Heart left ventricle (tissue), 16 donors: ENCODE measurements around the gene C1orf232. TPM values are rescaled to one million over a fixed set of nuclear protein-coding genes. Genes with fewer than 3 reads are reported as not detected.
A peak's percentile ranks its signal among the peaks of the same experiment; 100 is the strongest.

Experiments used
- ATAC-seq, 4 donors: fragments of 200-7000 bp; cut with Tn5 transposase; one replicate each; pipeline ENCODE4 v1.9.1; 2020 to 2022; ENCODE audit warnings: moderate library complexity in 4 of 4, mild to moderate bottlenecking in 3 of 4, moderate number of reproducible peaks in 1 of 4
- DNase-seq, 5 donors: peaks; one replicate each; pipeline ENCODE4 v3.0.0-alpha.2; 2020
- H3K27ac ChIP-seq, 12 donors: fragments of 200-600 bp; sonication (generic) in 4 of 12; one replicate each; pipeline versions ENCODE4 v1.5.0 to v1.8.0; 2016 to 2022; ENCODE audit warnings: mild to moderate bottlenecking in 2 of 12
- H3K27me3 ChIP-seq, 9 donors: fragments of 200-600 bp; sonication (generic) in 2 of 9; one replicate each; pipeline versions ENCODE4 v1.5.1 to v1.8.0; 2016 to 2022; ENCODE audit warnings: mild to moderate bottlenecking in 3 of 9
- H3K36me3 ChIP-seq, 9 donors: fragments of 200-600 bp; sonication (generic) in 2 of 9; one replicate each; pipeline versions ENCODE4 v1.5.0 to v1.8.0; 2018 to 2022; ENCODE audit warnings: mild to moderate bottlenecking in 2 of 9
- H3K4me1 ChIP-seq, 12 donors: fragments of 200-600 bp; sonication (generic) in 4 of 12; one replicate each; pipeline versions ENCODE4 v1.5.0 to v1.8.0; 2016 to 2022; ENCODE audit warnings: mild to moderate bottlenecking in 3 of 12
- H3K4me3 ChIP-seq, 12 donors: fragments of 200-600 bp; sonication (generic) in 4 of 12; one replicate each; pipeline versions ENCODE4 v1.5.0 to v1.8.0; 2017 to 2022; ENCODE audit warnings: mild to moderate bottlenecking in 9 of 12, moderate library complexity in 4 of 12
- H3K9me3 ChIP-seq, 12 donors: fragments of 200-600 bp; sonication (generic) in 4 of 12; one replicate each; pipeline versions ENCODE4 v1.5.0 to v1.8.0; 2016 to 2022; ENCODE audit warnings: mild to moderate bottlenecking in 1 of 12
- POLR2A ChIP-seq, 2 donors: fragments of 450-650 bp; IDR thresholded peaks; one replicate each; pipeline ENCODE4 v1.6.1; 2017; ENCODE audit warnings: antibody characterized with exemption in 2 of 2, mild to moderate bottlenecking in 2 of 2, moderate library complexity in 2 of 2
- WGBS, 4 donors: extraction: QIAGEN DNeasy Blood & Tissue Kit in 2 of 4; methylation state at CpG; one replicate each; pipeline versions ENCODE4 v1.1.5 to v1.1.7; 2013 to 2018; 5-methylcytosine and 5-hydroxymethylcytosine counted together
- intact Hi-C, 10 donors: fragments of 100-400 bp; cut with DNase I; formaldehyde crosslinking; loops; one replicate each; pipeline versions ENCODE4 v1.11.1 to v1.14.2; 2022
- polyA plus RNA-seq, 2 donors: library from polyadenylated mRNA; stranded (reverse); fragments of 200-250 nt; gene quantifications; one replicate each; pipeline ENCODE4 v1.2.3, GENCODE V29; 2013
- total RNA-seq, 9 donors: library from RNA; depleted of rRNA in 2 of 9; stranded (reverse); fragments of >200 nt in 2 of 9; fragmentation: NEBNext Ultra II Directional in 3 of 9; extraction: Animal tissue kit (Norgen Biotek cat#: 25700) in 3 of 9; gene quantifications; one replicate each; pipeline versions ENCODE4 v1.1.0 to v1.2.4, GENCODE V29; 2016 to 2023
- TF ChIP-seq, protein P1 (sequence below), 12 donors: fragments of 200-600 bp; sonication (generic) in 4 of 12; IDR thresholded peaks; one replicate each; pipeline versions ENCODE4 v1.5.0 to v1.8.0; 2018 to 2022; ENCODE audit warnings: antibody characterized with exemption in 12 of 12, mild to moderate bottlenecking in 5 of 12
- donor health status: ischemic (EF 13 %, LVEDD 7.1; RV severe dilation, severe dysfunction).
- donor health status: healthy with polysubstance abuse.
- donor health status: DM: no; HTN: yes; CAD: no.
- donor health status: DM: no; HTN: no; CAD: no.
- donor health status: ischemic (EF 25% LVEDD 6.9; RV normal size, moderate dysfunction).
- donor health status: ischemic (EF 25% LVEDD 5.7; RV mildly dilated, moderate dysfunction).
- donor health status: healthy.
- donor health status: DM: yes; HTN: yes; CAD: no.
- donor health status: ischemic (EF 35%, LVEDD 5.7; RV mildly dilated, moderate dysfunction).
- donor health status: nonischemic (EF 11% LVEDD 7.7; RV severe dilation, severe dysfunction).
- donor health status: DM: yes; HTN: yes; CAD: no.
- donor health status: PGD.
- donor health status: ischemic (EF 29% LVEDD 5.4; RV normal size, mild dysfunction).
- donor health status: nonischemic (EF 23%, LVEDD 6.1; RV moderate dilation, normal function).

Gene C1orf232
- total and polyA plus RNA-seq, 11 donors: not detected

DNA sequence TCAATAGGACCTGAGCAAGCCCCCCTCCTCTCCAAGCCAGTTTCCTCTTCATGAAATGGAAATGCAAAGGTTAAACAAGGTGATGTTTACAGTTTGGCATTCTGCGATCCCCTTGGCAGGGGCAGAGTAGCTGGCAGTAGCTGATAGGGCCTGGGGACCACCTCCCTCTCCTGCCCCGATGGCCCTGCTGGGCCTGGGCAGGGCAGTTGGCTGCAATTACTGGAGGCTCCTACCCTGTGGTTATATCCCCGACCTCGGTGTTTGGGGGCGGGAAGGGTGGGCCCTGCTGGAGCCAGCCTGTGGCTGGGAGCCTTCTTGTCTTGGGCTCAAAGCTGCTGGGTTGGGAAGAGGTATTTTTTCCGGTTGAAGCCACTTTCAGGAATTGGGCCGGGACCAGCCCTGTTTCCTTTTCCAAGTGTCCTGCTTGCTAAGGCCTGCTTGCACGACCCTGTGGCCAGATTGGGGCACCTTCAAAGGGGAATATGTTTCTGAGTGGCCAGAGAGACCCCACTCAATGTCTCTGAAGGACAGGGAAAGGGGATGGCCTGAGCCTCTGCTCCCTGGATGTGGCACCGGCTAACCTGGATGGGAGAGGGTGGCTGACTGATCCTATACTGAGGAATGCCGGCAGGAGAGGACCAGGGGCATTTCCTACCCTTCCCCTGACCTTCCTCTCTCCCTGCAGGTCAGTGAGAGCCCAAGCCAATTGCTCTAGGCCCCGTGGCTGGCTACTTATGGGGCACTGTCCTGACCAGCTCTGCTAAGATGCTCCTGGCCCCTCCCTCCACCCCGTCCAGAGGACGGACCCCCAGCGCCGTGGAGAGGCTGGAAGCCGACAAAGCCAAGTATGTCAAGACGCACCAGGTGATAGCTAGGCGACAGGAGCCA lies 8.0 kb downstream of the C1orf232 start:
- Histone ChIP-seq H3K9me3 (no peaks in the 10 kb centered on the region), H3K27ac (peak overlapping the region; percentile 74 to 99 (median 90)), H3K27me3 (peaks cover 0 to 43% (median 0%) of the 10 kb centered on the region in 9 donors), H3K4me3 (peak overlapping the region; percentile 34 to 73 (median 60)), H3K4me1 (peaks cover 6 to 85% (median 46%) of the 10 kb centered on the region in 12 donors), H3K36me3 (no peaks in the 10 kb centered on the region)
- intact Hi-C loops: loop anchor here in 9 of 10 donors (5.0 to 10.0 kb wide), 6 partner anchors 48 to 256 kb away; partner anchors contain the start of genes CEP85 (in 1 of the 9), PDIK1L (in 1 of the 9) and STMN1 (in 1 of the 9)
- TF ChIP-seq POLR2A (IDR thresholded peaks at IDR 0.05): no peak
- TF ChIP-seq, protein P1, sequence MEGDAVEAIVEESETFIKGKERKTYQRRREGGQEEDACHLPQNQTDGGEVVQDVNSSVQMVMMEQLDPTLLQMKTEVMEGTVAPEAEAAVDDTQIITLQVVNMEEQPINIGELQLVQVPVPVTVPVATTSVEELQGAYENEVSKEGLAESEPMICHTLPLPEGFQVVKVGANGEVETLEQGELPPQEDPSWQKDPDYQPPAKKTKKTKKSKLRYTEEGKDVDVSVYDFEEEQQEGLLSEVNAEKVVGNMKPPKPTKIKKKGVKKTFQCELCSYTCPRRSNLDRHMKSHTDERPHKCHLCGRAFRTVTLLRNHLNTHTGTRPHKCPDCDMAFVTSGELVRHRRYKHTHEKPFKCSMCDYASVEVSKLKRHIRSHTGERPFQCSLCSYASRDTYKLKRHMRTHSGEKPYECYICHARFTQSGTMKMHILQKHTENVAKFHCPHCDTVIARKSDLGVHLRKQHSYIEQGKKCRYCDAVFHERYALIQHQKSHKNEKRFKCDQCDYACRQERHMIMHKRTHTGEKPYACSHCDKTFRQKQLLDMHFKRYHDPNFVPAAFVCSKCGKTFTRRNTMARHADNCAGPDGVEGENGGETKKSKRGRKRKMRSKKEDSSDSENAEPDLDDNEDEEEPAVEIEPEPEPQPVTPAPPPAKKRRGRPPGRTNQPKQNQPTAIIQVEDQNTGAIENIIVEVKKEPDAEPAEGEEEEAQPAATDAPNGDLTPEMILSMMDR (IDR thresholded peaks at IDR 0.05): no peak
- DNase-seq (peak in 1 of 5 donors; percentile 51), ATAC-seq (peak; percentile 4 to 23 (median 8))
- WGBS, 4 donors: 18 to 25% (median 20%) methylated on average over 11 to 18 of the region's 18 CpGs

DNA sequence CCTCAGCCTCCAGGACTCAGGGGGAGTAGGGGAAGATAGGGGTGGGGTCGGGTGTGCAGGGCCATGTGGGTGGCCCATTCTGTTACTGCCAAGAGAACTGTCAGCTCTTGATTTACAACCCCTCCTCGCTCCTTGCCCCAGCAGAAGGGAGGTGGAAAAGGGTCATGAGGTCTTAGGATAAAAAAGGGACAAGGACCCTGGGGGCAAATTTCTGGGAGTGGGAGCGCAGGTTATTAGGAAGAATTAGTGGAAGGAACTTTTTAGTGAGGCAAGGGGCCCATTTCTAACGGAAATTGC lies 9.1 kb downstream of the C1orf232 start:
- intact Hi-C loops: loop anchor here (5.0 to 10.0 kb wide), 7 partner anchors 47 to 255 kb away; partner anchors contain the start of genes STMN1 (in 2 of the 10), CEP85 (in 1 of the 10), EXTL1 (in 1 of the 10) and PDIK1L (in 1 of the 10)
- peaks cover 6 to 95% (median 53%) of the 10 kb centered on the region in 12 donors for H3K4me1 ChIP-seq
- H3K27ac ChIP-seq: peak overlapping the region; percentile 74 to 99 (median 90)
- H3K36me3 ChIP-seq: no peaks in the 10 kb centered on the region
- peak overlapping the region; percentile 1 to 73 (median 60) for H3K4me3 ChIP-seq
- ATAC-seq: no peak
- H3K9me3 ChIP-seq: no peaks in the 10 kb centered on the region
- 43 to 54% (median 48%) methylated on average over 4 of the region's 4 CpGs for WGBS, 4 donors
- no peak for DNase-seq
- H3K27me3 ChIP-seq: peaks cover 0 to 48% (median 0%) of the 10 kb centered on the region in 9 donors
- TF ChIP-seq, protein P1 (IDR thresholded peaks at IDR 0.05): no peak
- no peak for TF ChIP-seq POLR2A (IDR thresholded peaks at IDR 0.05)

DNA sequence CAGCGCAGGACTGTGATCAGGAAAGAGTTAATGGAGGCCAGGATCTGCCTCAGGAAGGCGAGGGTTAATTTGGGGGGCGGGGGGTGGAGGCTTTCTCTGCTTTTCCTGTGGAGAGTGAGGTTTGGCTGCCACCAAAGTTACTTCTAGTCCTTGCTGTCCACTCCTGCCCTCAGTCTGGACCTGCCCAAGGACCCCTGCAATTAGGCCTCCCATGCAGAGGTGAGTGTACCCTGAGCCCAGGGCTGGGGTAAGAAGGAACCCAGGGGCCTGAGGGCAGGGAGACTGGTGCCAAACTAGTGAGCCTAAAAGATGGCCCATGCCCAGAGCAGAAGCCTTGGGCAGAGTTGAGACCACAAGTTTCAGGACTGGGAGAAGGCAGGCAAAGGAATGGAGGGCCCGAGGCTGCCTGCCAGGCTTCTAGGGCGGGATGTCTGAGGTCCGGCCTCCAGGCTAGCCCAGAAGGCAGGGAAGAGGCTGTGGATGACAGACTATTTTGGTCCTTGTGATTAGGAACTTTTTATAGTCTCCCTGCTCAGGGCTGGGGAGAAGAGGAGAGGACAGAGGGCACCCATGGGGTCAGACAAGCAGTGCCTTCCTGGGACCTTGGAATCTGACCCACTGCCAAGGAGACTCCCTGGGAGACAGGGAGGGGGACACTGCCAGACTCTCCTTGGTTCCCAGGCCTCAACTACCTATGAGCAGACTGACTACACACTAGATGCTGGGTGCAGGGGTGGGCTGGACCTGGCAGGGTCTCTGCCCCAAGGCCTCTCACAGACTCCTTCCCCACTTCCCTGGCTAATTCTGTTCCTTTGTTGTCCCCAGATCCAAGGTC lies 9.6 kb downstream of the C1orf232 start, which contains the start of gene FAM110D:
Gene FAM110D, plus strand, starts transcription at position 172 of the 835 bp plus-strand sequence. CDS start 2,213 bp downstream, outside the sequence.
- H3K4me1 ChIP-seq: peaks cover 6 to 95% (median 57%) of the 10 kb centered on the region in 12 donors

More for the DNA sequence above, 9.6 kb downstream of the C1orf232 start, which contains the start of gene FAM110D:
- Histone ChIP-seq H3K36me3 (no peaks in the 10 kb centered on the region), H3K4me3 (peak within 1 kb of the TSS; percentile 1 to 73 (median 60)), H3K27me3 (peaks cover 0 to 48% (median 0%) of the 10 kb centered on the region in 9 donors), H3K9me3 (no peaks in the 10 kb centered on the region), H3K27ac (peak within 1 kb of the TSS; percentile 74 to 99 (median 90))
- intact Hi-C loops: loop anchor here in 3 of 10 donors (5.0 to 10.0 kb wide), 3 partner anchors 122 to 254 kb away; partner anchors contain the start of genes EXTL1 (in 1 of the 3) and STMN1 (in 1 of the 3)
- 13 to 25% (median 19%) methylated on average over 5 to 6 of the region's 6 CpGs for WGBS, 4 donors
- DNase-seq: peak in 4 of 5 donors; percentile 66 to 79 (median 70)
- TF ChIP-seq POLR2A (IDR thresholded peaks at IDR 0.05): peak in 1 of 2 donors; percentile 68
- TF ChIP-seq, protein P1 (IDR thresholded peaks at IDR 0.05): no peak
- peak; percentile 73 to 78 (median 75) for ATAC-seq
